ENCODE results near the gene TMEM123. TPM values are rescaled to one million over a fixed set of nuclear protein-coding genes. Genes with fewer than 3 reads are reported as not detected.

The TMEM123 gene
- total RNA-seq, 1 experiment from 2014 or later, result 214 TPM

DNA sequence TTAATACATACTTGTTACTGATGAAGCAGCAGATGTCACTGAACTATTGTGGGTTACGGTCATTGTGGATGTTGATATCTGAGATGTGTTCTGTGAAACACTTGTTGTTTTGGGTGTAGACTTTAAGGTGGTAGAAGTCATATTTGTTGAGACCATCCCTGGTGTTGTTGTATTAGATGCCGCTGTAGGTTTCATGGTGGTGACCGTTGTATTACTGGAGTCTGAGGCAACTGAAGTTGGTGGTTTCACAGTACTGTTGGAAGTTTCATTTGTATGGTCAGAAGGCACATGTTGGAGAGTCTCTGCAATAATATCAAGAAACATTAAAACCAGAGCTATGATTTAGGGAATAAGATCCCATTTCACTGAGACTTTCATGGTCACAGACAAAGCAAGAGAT is 50.7 kb downstream of the TMEM123 start:
- H3K36me3 ChIP-seq (ENCODE audit: insufficient read depth, low read length, poor library complexity, severe bottlenecking), result peaks cover 46% of the 10 kb centered on the region
- POLR2A ChIA-PET (ENCODE audit: low non-redundant PET), result no interaction called here
- no peak overlapping the region for H3K4me3 ChIP-seq (ENCODE audit: low read depth, low read length, poor library complexity, severe bottlenecking)
- no peak overlapping the region for H3K27ac ChIP-seq (ENCODE audit: low read depth, low read length, poor library complexity, severe bottlenecking)
- CTCF ChIA-PET, result no interaction called here
- DNase-seq (ENCODE audit: low spot score), result no peak
- no peak for TF ChIP-seq EZH2 (IDR thresholded peaks at IDR 0.05; ENCODE audit: borderline replicate concordance, low read depth, low read length, poor library complexity, severe bottlenecking)
- TF ChIP-seq, protein P1, sequence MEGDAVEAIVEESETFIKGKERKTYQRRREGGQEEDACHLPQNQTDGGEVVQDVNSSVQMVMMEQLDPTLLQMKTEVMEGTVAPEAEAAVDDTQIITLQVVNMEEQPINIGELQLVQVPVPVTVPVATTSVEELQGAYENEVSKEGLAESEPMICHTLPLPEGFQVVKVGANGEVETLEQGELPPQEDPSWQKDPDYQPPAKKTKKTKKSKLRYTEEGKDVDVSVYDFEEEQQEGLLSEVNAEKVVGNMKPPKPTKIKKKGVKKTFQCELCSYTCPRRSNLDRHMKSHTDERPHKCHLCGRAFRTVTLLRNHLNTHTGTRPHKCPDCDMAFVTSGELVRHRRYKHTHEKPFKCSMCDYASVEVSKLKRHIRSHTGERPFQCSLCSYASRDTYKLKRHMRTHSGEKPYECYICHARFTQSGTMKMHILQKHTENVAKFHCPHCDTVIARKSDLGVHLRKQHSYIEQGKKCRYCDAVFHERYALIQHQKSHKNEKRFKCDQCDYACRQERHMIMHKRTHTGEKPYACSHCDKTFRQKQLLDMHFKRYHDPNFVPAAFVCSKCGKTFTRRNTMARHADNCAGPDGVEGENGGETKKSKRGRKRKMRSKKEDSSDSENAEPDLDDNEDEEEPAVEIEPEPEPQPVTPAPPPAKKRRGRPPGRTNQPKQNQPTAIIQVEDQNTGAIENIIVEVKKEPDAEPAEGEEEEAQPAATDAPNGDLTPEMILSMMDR (conservative IDR thresholded peaks at IDR 0.05; ENCODE audit: low read depth, low read length), result no peak
- no TSS peak for BruUV-seq (replicated peaks)
- intact Hi-C loops (cut with micrococcal nuclease; ENCODE audit: unreplicated experiment), result no loop called here
- no peaks in the 10 kb centered on the region for H3K4me1 ChIP-seq (ENCODE audit: insufficient read depth, low read length, poor library complexity, severe bottlenecking)
- H3K27me3 ChIP-seq (replicated peaks; ENCODE audit: insufficient read depth, low read depth, low read length, poor library complexity), result no peaks in the 10 kb centered on the region
- H3K9me3 ChIP-seq (ENCODE audit: low read depth, low read length, poor library complexity, severe bottlenecking), result no peaks in the 10 kb centered on the region

DNA sequence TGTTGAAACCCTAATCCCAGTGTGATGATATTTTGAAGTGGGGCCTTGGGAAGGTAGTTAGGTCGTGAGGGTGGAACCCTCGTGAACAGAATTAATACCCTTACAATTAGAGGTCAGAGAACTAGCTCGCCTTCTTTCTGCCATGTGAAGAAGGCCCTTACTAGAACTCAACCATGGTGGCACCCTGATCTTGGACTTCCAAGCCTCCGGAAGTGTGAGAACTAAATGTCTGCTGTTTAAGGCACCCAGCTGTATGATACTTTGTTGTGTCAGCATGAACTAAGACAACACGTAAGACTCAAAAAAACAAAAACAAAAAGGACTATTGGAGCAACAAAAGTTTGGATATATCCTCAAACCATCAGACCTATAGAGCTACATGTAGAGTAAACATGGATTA is 52.0 kb downstream of the TMEM123 start:
- H3K4me1 ChIP-seq (ENCODE audit: insufficient read depth, low read length, poor library complexity, severe bottlenecking), result no peaks in the 10 kb centered on the region
- no peak overlapping the region for H3K27ac ChIP-seq (ENCODE audit: low read depth, low read length, poor library complexity, severe bottlenecking)
- DNase-seq (ENCODE audit: low spot score), result no peak
- H3K27me3 ChIP-seq (replicated peaks; ENCODE audit: insufficient read depth, low read depth, low read length, poor library complexity), result no peaks in the 10 kb centered on the region
- ChIA-PET CTCF (no interaction called here), POLR2A (ENCODE audit: low non-redundant PET) (no interaction called here)
- H3K36me3 ChIP-seq (ENCODE audit: insufficient read depth, low read length, poor library complexity, severe bottlenecking), result peaks cover 53% of the 10 kb centered on the region
- H3K4me3 ChIP-seq (ENCODE audit: low read depth, low read length, poor library complexity, severe bottlenecking), result no peak overlapping the region
- BruUV-seq (replicated peaks), result no TSS peak
- H3K9me3 ChIP-seq (ENCODE audit: low read depth, low read length, poor library complexity, severe bottlenecking), result no peaks in the 10 kb centered on the region
- intact Hi-C loops (cut with micrococcal nuclease; ENCODE audit: unreplicated experiment), result no loop called here
- TF ChIP-seq, protein P1 (conservative IDR thresholded peaks at IDR 0.05; ENCODE audit: low read depth, low read length), result no peak
- TF ChIP-seq EZH2 (IDR thresholded peaks at IDR 0.05; ENCODE audit: borderline replicate concordance, low read depth, low read length, poor library complexity, severe bottlenecking), result no peak

DNA sequence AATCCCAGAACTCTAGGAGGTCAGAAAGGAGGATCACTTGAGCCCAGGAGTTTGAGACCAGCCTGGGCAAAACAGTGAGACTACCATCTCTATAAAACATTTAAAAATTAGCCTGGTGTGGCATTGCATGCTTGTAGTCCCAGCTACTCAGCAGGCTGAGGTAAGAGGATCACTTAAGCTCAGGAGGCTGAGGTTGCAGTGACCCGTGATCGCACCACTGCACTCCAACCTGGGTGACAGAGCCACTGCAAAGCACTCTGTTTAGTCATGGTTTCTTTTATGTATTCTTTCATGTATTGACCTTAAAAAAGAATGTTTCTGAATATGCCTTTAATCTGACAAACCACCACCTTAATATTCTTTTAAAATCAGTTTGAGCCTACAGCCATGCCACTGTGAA is 53.4 kb downstream of the TMEM123 start:
- Histone ChIP-seq H3K36me3 (ENCODE audit: insufficient read depth, low read length, poor library complexity, severe bottlenecking) (peaks cover 60% of the 10 kb centered on the region), H3K4me3 (ENCODE audit: low read depth, low read length, poor library complexity, severe bottlenecking) (no peak overlapping the region), H3K9me3 (ENCODE audit: low read depth, low read length, poor library complexity, severe bottlenecking) (no peaks in the 10 kb centered on the region), H3K27ac (ENCODE audit: low read depth, low read length, poor library complexity, severe bottlenecking) (peak overlapping the region; percentile 14), H3K27me3 (replicated peaks; ENCODE audit: insufficient read depth, low read depth, low read length, poor library complexity) (no peaks in the 10 kb centered on the region), H3K4me1 (ENCODE audit: insufficient read depth, low read length, poor library complexity, severe bottlenecking) (no peaks in the 10 kb centered on the region)
- ChIA-PET POLR2A (ENCODE audit: low non-redundant PET) (no interaction called here), CTCF (no interaction called here)
- TF ChIP-seq, protein P1 (conservative IDR thresholded peaks at IDR 0.05; ENCODE audit: low read depth, low read length), result no peak
- TF ChIP-seq EZH2 (IDR thresholded peaks at IDR 0.05; ENCODE audit: borderline replicate concordance, low read depth, low read length, poor library complexity, severe bottlenecking), result no peak
- DNase-seq (ENCODE audit: low spot score), result no peak
- no TSS peak for BruUV-seq (replicated peaks)
- intact Hi-C loops (cut with micrococcal nuclease; ENCODE audit: unreplicated experiment), result no loop called here

Data from A673 (cell line).